ENCODE results near the gene DNAJC30.
"Not testable (repeated sequence)": the region's sequence is repeated elsewhere in the genome, so short reads cannot be mapped to it uniquely, and the experiment has no call there.

DNA sequence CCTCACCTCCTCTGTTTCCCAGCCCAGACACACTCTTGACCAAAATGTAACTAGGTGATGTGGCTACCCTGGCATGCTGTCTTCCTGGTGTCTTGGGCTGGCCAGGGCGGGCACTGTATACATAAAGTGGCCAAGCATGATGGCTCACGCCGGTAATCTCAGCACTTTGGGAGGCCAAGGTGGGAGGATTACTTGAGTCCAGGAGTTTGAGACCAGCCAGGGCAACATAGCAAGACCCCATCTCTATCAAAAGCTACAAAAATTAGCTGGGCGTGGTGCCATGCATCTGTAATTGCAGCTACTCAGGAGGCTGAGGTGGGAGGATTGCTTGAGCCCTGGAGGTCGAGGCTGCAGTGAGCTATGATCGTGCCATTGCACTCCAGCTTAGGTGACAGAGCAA lies 30.1 kb upstream of the DNAJC30 start:
- TF ChIP-seq, protein P1, sequence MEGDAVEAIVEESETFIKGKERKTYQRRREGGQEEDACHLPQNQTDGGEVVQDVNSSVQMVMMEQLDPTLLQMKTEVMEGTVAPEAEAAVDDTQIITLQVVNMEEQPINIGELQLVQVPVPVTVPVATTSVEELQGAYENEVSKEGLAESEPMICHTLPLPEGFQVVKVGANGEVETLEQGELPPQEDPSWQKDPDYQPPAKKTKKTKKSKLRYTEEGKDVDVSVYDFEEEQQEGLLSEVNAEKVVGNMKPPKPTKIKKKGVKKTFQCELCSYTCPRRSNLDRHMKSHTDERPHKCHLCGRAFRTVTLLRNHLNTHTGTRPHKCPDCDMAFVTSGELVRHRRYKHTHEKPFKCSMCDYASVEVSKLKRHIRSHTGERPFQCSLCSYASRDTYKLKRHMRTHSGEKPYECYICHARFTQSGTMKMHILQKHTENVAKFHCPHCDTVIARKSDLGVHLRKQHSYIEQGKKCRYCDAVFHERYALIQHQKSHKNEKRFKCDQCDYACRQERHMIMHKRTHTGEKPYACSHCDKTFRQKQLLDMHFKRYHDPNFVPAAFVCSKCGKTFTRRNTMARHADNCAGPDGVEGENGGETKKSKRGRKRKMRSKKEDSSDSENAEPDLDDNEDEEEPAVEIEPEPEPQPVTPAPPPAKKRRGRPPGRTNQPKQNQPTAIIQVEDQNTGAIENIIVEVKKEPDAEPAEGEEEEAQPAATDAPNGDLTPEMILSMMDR (IDR thresholded peaks at IDR 0.05; ENCODE audit: low read depth, low read length, missing input control), result not testable (repeated sequence)
- not testable (repeated sequence) for TF ChIP-seq SP1 (IDR thresholded peaks at IDR 0.05); HNF4A (conservative IDR thresholded peaks at IDR 0.05); EGR1 (IDR thresholded peaks at IDR 0.05; ENCODE audit: low read depth in 2 of 2)
- TF ChIP-seq, protein P2, sequence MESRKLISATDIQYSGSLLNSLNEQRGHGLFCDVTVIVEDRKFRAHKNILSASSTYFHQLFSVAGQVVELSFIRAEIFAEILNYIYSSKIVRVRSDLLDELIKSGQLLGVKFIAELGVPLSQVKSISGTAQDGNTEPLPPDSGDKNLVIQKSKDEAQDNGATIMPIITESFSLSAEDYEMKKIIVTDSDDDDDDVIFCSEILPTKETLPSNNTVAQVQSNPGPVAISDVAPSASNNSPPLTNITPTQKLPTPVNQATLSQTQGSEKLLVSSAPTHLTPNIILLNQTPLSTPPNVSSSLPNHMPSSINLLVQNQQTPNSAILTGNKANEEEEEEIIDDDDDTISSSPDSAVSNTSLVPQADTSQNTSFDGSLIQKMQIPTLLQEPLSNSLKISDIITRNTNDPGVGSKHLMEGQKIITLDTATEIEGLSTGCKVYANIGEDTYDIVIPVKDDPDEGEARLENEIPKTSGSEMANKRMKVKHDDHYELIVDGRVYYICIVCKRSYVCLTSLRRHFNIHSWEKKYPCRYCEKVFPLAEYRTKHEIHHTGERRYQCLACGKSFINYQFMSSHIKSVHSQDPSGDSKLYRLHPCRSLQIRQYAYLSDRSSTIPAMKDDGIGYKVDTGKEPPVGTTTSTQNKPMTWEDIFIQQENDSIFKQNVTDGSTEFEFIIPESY (IDR thresholded peaks at IDR 0.05), result not testable (repeated sequence)

Measured in liver (tissue), 3 donors.